H9 (cell line): ENCODE data around the gene RABGAP1. TPM values are rescaled to one million over a fixed set of nuclear protein-coding genes. Genes with fewer than 3 reads are reported as not detected.
A peak's percentile ranks its signal among the peaks of the same experiment; 100 is the strongest.

ENCODE experiments used
- DNase-seq: peaks from one replicate; pipeline ENCODE4 v3.0.0-alpha.2; 2017
- H2AFZ ChIP-seq: one replicate; pipeline ENCODE4 v1.6.1; 2013; ENCODE audit warnings: mild to moderate bottlenecking, low read length, control low read depth, moderate library complexity
- H2AK5ac ChIP-seq: 2 replicates; pipeline ENCODE4 v1.6.1; 2013; ENCODE audit warnings: low read length, control low read depth, mixed read lengths; ENCODE audit not compliant: insufficient read length
- H2BK120ac ChIP-seq: one replicate; pipeline ENCODE4 v1.6.1; 2013; ENCODE audit warnings: low read depth, mild to moderate bottlenecking, low read length, control low read depth, inconsistent platforms; ENCODE audit not compliant: poor library complexity, severe bottlenecking
- H2BK12ac ChIP-seq: 2 replicates; pipeline ENCODE4 v1.6.1; 2013; ENCODE audit warnings: low read length, control low read depth, mixed read lengths, low read depth; ENCODE audit not compliant: insufficient read length
- H2BK15ac ChIP-seq: 2 replicates; pipeline ENCODE4 v1.6.1; 2013; ENCODE audit warnings: low read depth, low read length, control low read depth
- H2BK20ac ChIP-seq: one replicate; pipeline ENCODE4 v1.6.1; 2013; ENCODE audit warnings: low read depth, mild to moderate bottlenecking, low read length, control low read depth, inconsistent platforms; ENCODE audit not compliant: poor library complexity, severe bottlenecking
- H2BK5ac ChIP-seq: 2 replicates; pipeline ENCODE4 v1.6.1; 2013; ENCODE audit warnings: low read length, control low read depth, mixed read lengths; ENCODE audit not compliant: insufficient read length
- H3K14ac ChIP-seq: 2 replicates; pipeline ENCODE4 v1.6.1; 2013; ENCODE audit warnings: low read length, control low read depth; ENCODE audit not compliant: insufficient read depth
- H3K18ac ChIP-seq: 2 replicates; pipeline ENCODE4 v1.6.1; 2013; ENCODE audit warnings: low read depth, mild to moderate bottlenecking, mixed read lengths, low read length, control low read depth; ENCODE audit not compliant: insufficient read length
- H3K23ac ChIP-seq: 2 replicates; pipeline ENCODE4 v1.6.1; 2013; ENCODE audit warnings: low read length, control low read depth, mixed read lengths, low read depth; ENCODE audit not compliant: insufficient read length
- H3K23me2 ChIP-seq: 2 replicates; pipeline ENCODE4 v1.6.1; 2013; ENCODE audit warnings: low read depth, mild to moderate bottlenecking, mixed read lengths, low read length, control low read depth; ENCODE audit not compliant: insufficient read length, poor library complexity, severe bottlenecking
- H3K27ac ChIP-seq: 2 replicates; pipeline ENCODE4 v1.5.1; 2013; ENCODE audit warnings: low read length, control low read depth, mixed read lengths, low read depth; ENCODE audit not compliant: insufficient read length
- H3K27me3 ChIP-seq: 2 replicates; pipeline ENCODE4 v1.6.1; 2013; ENCODE audit warnings: low read length, control low read depth, inconsistent platforms; ENCODE audit not compliant: insufficient read depth
- H3K4ac ChIP-seq: 2 replicates; pipeline ENCODE4 v1.6.1; 2013; ENCODE audit warnings: low read depth, mild to moderate bottlenecking, control low read depth, inconsistent platforms, low read length, moderate library complexity
- H3K4me1 ChIP-seq: 2 replicates; pipeline ENCODE4 v1.6.1; 2013; ENCODE audit warnings: low read length, control low read depth, inconsistent platforms; ENCODE audit not compliant: insufficient read depth
- H3K4me2 ChIP-seq: 2 replicates; pipeline ENCODE4 v1.6.1; 2013; ENCODE audit warnings: low read length, control low read depth, mixed read lengths; ENCODE audit not compliant: insufficient read length, insufficient read depth
- H3K56ac ChIP-seq: 2 replicates; pipeline ENCODE4 v1.6.1; 2013; ENCODE audit warnings: low read depth, mild to moderate bottlenecking, mixed read lengths, low read length, control low read depth; ENCODE audit not compliant: insufficient read length
- H3K79me1 ChIP-seq: 2 replicates; pipeline ENCODE4 v1.6.1; 2013; ENCODE audit warnings: low read depth, mild to moderate bottlenecking, moderate library complexity, low read length, control low read depth, inconsistent platforms; ENCODE audit not compliant: insufficient read depth, poor library complexity, severe bottlenecking
- H3K79me2 ChIP-seq: 2 replicates; pipeline ENCODE4 v1.6.1; 2013; ENCODE audit warnings: low read length, control low read depth, inconsistent platforms; ENCODE audit not compliant: insufficient read depth
- H3K9ac ChIP-seq: 2 replicates; pipeline ENCODE4 v1.6.1; 2013; ENCODE audit warnings: low read length, control low read depth, mixed read lengths; ENCODE audit not compliant: insufficient read length; ENCODE audit errors: extremely low read depth
- H3K9me3 ChIP-seq: one replicate; pipeline ENCODE4 v1.6.1; 2013; ENCODE audit warnings: low read depth, low read length, inconsistent platforms; ENCODE audit not compliant: control insufficient read depth
- H3T11ph ChIP-seq: one replicate; pipeline ENCODE4 v1.6.1; 2013; ENCODE audit warnings: mild to moderate bottlenecking, low read length, control low read depth, inconsistent platforms
- H4K20me1 ChIP-seq: one replicate; pipeline ENCODE4 v1.6.1; 2013; ENCODE audit not compliant: control insufficient read depth, insufficient read length, insufficient read depth
- H4K5ac ChIP-seq: 2 replicates; pipeline ENCODE4 v1.6.1; 2013; ENCODE audit warnings: low read depth, mild to moderate bottlenecking, mixed read lengths, low read length, control low read depth; ENCODE audit not compliant: insufficient read length
- H4K8ac ChIP-seq: replicated peaks from 2 replicates; pipeline ENCODE4 v1.6.1; 2013; ENCODE audit warnings: low read length, control low read depth, mixed read lengths, low read depth; ENCODE audit not compliant: insufficient read length
- H4K91ac ChIP-seq: 2 replicates; pipeline ENCODE4 v1.6.1; 2013; ENCODE audit warnings: low read depth, mild to moderate bottlenecking, moderate library complexity, mixed read lengths, low read length, control low read depth; ENCODE audit not compliant: insufficient read length
- H3K27ac Mint-ChIP-seq, 3 experiments: 2 replicates in 2 of 3; 3 replicates in 1 of 3; pipeline ENCODE4 v1.8.0; 2020 to 2021; ENCODE audit warnings: mixed read lengths in 3 of 3, mild to moderate bottlenecking in 1 of 3, moderate library complexity in 1 of 3
- H3K27me3 Mint-ChIP-seq: 2 replicates; pipeline ENCODE4 v1.8.0; 2021; ENCODE audit warnings: low read depth, mild to moderate bottlenecking, moderate library complexity, mixed read lengths
- H3K36me3 Mint-ChIP-seq, 3 experiments: 2 replicates in 2 of 3; 3 replicates in 1 of 3; pipeline ENCODE4 v1.8.0; 2020 to 2021; ENCODE audit warnings: low read depth in 3 of 3, mixed read lengths in 3 of 3; ENCODE audit not compliant: insufficient read depth in 1 of 3
- H3K4me1 Mint-ChIP-seq, 2 experiments: 2 replicates each; pipeline ENCODE4 v1.8.0; 2020; ENCODE audit warnings: mixed read lengths in 2 of 2
- H3K4me3 Mint-ChIP-seq, 2 experiments: 2 replicates in 1 of 2; 3 replicates in 1 of 2; pipeline ENCODE4 v1.8.0; 2020 to 2021; ENCODE audit warnings: mild to moderate bottlenecking in 2 of 2, mixed read lengths in 2 of 2, moderate library complexity in 1 of 2
- H3K9me3 Mint-ChIP-seq, 2 experiments: 2 replicates in 1 of 2; 3 replicates in 1 of 2; pipeline ENCODE4 v1.8.0; 2020; ENCODE audit warnings: mild to moderate bottlenecking in 2 of 2, mixed read lengths in 2 of 2, moderate library complexity in 1 of 2
- CTCF ChIP-seq: fragments of 200-600 bp; sonication (generic); conservative IDR thresholded peaks from 3 replicates; pipeline ENCODE4 v1.8.0; 2021; ENCODE audit warnings: antibody characterized with exemption, mild to moderate bottlenecking
- WGBS: extraction: QIAGEN DNeasy Blood & Tissue Kit; methylation state at CpG from one replicate; pipeline ENCODE4 v1.1.7; 2013; ENCODE audit warnings: missing lambda C conversion rate, low lambda C conversion rate, mixed read lengths; ENCODE audit not compliant: insufficient read length; ENCODE audit errors: extremely low coverage; 5-methylcytosine and 5-hydroxymethylcytosine counted together
- total RNA-seq: library from RNA; stranded (reverse); gene quantifications from 2 replicates; pipeline ENCODE4 v1.2.1, GENCODE V29; 2021

RABGAP1 gene
- total RNA-seq, 1 experiment from 2014 or later: 31.6 TPM

GRCh38 chr9:123031963-123032362, 91.1 kb downstream of the RABGAP1 start:
- H3K4ac ChIP-seq: no peak overlapping the region
- no peaks in the 10 kb centered on the region for H3K79me2 ChIP-seq
- no peak overlapping the region for H3K27ac ChIP-seq
- H3T11ph ChIP-seq: no peak overlapping the region
- no peaks in the 10 kb centered on the region for H3K23me2 ChIP-seq
- H3K18ac ChIP-seq: no peak overlapping the region
- no peak overlapping the region for H3K56ac ChIP-seq
- H3K4me1 ChIP-seq: no peaks in the 10 kb centered on the region
- no peak overlapping the region for H3K23ac ChIP-seq
- Mint-ChIP-seq H3K36me3 (peaks cover 0 to 18% (median 8%) of the 10 kb centered on the region in 3 experiments; a peak in 5 of 7 replicates), H3K4me3 (no peak overlapping the region), H3K4me1 (peaks cover 0 to 11% of the 10 kb centered on the region in 2 experiments; a peak in 2 of 4 replicates), H3K27ac (peak overlapping the region in 1 of 3 experiments; percentile 88; a peak in 1 of 7 replicates), H3K27me3 (no peaks in the 10 kb centered on the region), H3K9me3 (no peaks in the 10 kb centered on the region)
- no peaks in the 10 kb centered on the region for H3K79me1 ChIP-seq
- no peak overlapping the region for H2BK5ac ChIP-seq
- no peak overlapping the region for H2AK5ac ChIP-seq
- H2BK15ac ChIP-seq: no peak overlapping the region
- H3K27me3 ChIP-seq: no peaks in the 10 kb centered on the region
- H4K20me1 ChIP-seq: no peaks in the 10 kb centered on the region
- no peak for TF ChIP-seq CTCF
- H4K5ac ChIP-seq: no peak overlapping the region
- H3K4me2 ChIP-seq: no peak overlapping the region
- no peaks in the 10 kb centered on the region for H3K9me3 ChIP-seq
- no peak overlapping the region for H4K91ac ChIP-seq
- no peak overlapping the region for H2BK20ac ChIP-seq
- no peak overlapping the region for H2AFZ ChIP-seq
- no CpG with 5 or more reads among the region's 1 CpG for WGBS
- no peak overlapping the region for H2BK12ac ChIP-seq
- no peak overlapping the region for H3K9ac ChIP-seq
- no peak overlapping the region for H3K14ac ChIP-seq
- H4K8ac ChIP-seq: no peak overlapping the region
- H2BK120ac ChIP-seq: no peak overlapping the region
- no peak for DNase-seq
